Islet precursor cell (in vitro differentiated cells): ENCODE data around the gene S100A7A.

Experiments
- DNase-seq: peaks from one replicate; pipeline ENCODE4 v3.0.0-alpha.2; 2018

The S100A7A gene

DNA sequence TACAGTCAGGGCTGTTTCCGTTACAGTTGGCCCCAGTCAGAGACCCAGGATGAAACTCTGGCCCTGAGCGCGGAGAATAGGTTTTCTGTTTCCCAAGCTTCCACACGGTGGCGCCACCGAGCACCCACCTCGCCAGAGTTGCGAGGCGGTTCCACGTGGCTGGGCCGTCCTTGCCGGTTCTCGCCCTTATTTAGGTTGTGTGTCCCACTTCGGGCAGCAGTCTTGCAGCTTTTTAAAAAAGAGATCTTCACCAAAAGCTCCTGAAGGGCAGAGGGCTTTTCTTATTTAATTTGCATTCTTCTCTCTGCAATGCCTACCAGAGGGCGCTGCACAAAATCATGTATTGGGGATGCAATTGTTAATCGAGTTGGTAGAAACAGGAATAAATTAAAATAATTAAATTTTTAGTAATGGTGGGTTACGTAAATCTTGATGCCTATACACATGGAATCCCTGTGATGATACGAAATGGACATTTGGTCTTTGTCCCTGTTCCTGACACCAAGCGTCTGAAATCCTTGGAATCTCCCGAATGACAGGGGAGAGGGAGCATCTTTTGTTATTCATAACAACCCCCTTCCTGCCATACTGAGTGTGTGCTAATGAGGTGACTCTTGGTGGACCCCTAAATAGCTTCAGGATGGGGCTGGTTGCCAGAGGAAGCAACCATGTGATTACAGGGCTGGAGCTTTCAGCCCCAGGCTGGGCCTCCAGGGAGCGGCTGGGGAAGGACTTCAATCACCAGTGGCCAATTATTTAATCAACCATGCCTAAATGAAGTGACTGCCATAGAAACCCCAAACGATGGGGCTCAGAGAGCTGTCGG lies 49.7 kb downstream of the S100A7A start:
- peak; percentile 76 for DNase-seq

DNA sequence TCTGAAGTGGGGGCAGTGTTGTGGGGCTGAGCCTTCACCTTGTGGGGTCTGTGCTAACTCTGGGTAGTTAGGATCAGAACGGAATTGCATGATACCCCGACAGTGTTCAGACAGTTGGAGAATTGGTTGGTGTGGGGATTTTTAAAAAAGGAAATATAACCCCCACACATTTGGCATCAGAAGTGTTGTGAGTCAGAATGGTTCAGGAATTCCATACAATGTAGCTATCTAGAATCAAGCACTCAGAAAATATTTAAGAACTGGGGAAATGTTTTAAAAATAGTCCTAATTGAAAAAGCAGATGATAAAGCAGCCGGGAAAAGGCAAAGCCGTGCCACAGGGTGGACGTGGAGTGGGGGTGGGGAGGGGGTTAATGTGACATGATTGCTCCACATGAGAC lies 50.6 kb downstream of the S100A7A start:
- DNase-seq, result no peak

DNA sequence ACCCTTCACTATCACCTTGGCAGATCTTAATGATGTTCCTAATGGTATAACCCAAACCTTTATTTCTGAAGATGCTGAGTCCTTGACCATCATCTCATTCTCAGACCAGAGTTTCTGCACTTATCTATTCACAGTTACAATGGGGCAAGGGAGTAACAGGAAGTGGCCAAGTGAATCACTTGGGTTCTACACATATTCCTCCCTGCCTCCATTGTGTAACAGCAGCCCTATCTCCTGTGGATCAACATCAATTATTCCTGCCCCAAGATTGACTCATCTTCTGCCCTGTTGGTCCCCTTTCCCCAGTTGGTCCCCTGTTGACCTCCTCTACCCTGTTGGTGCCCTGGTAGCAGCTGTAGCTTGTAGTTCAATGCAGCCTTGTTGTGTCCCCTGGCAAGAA lies 54.4 kb downstream of the S100A7A start:
- DNase-seq, result no peak
